OCI-LY3 (cell line): Measurements from ENCODE around the gene CBX4.

Experiments
- H2AFZ ChIP-seq: fragments of 200-600, 300-600 bp; shearing (Covaris generic); 2 replicates; pipeline ENCODE4 v1.6.0; 2014; ENCODE audit warnings: antibody characterized with exemption, low read depth, low read length
- H3K27ac ChIP-seq: fragments of 200-600, 300-600 bp; sonication (generic); 2 replicates; pipeline ENCODE4 v1.5.1; 2014; ENCODE audit warnings: mild to moderate bottlenecking, low read length, moderate library complexity, mixed read lengths
- H3K27me3 ChIP-seq: fragments of 200-600, 300-600 bp; sonication (generic); 2 replicates; pipeline ENCODE4 v1.6.1; 2014; ENCODE audit warnings: low read depth, low read length, mixed read lengths
- H3K36me3 ChIP-seq: fragments of 200-600, 300-600 bp; sonication (generic); replicated peaks from 2 replicates; pipeline ENCODE3; 2014; ENCODE audit warnings: low read depth, low read length, mixed read lengths
- H3K4me1 ChIP-seq: fragments of 300-600, 200-600 bp; sonication (generic); 2 replicates; pipeline ENCODE4 v1.6.1; 2014; ENCODE audit warnings: low read length, mixed read lengths
- H3K4me2 ChIP-seq: fragments of 200-600, 300-600 bp; sonication (generic); 2 replicates; pipeline ENCODE4 v1.6.1; 2014; ENCODE audit warnings: low read length, mixed read lengths
- H3K4me3 ChIP-seq: fragments of 300-600, 200-600 bp; sonication (generic); 2 replicates; pipeline ENCODE4 v1.5.1; 2014; ENCODE audit warnings: antibody characterized with exemption, mild to moderate bottlenecking, low read length, moderate library complexity
- H3K79me2 ChIP-seq: fragments of 300-600, 200-600 bp; shearing (Covaris generic); 2 replicates; pipeline ENCODE4 v1.6.1; 2014; ENCODE audit warnings: mild to moderate bottlenecking, low read length, mixed read lengths
- H3K9ac ChIP-seq: fragments of 300-600, 200-600 bp; shearing (Covaris generic); 2 replicates; pipeline ENCODE4 v1.6.0; 2014; ENCODE audit warnings: mild to moderate bottlenecking, low read length, moderate library complexity
- H3K9me3 ChIP-seq: fragments of 200-600, 300-600 bp; shearing (Covaris generic); 2 replicates; pipeline ENCODE4 v1.6.1; 2014; ENCODE audit warnings: low read length, mixed read lengths; ENCODE audit not compliant: insufficient read depth
- H4K20me1 ChIP-seq: fragments of 200-600, 300-600 bp; sonication (generic); 2 replicates; pipeline ENCODE4 v1.6.1; 2016; ENCODE audit warnings: low read length, mixed read lengths; ENCODE audit not compliant: insufficient read depth
- EZH2phosphoT487 ChIP-seq: fragments of 200-600 bp; shearing (Covaris generic); IDR thresholded peaks from 2 replicates; pipeline ENCODE4 v1.6.1; 2018; ENCODE audit warnings: antibody characterized with exemption, mixed run types, low read depth
- TF ChIP-seq, protein P1 (sequence below): fragments of 200-600, 300-600 bp; sonication (generic); IDR thresholded peaks from 2 replicates; pipeline ENCODE4 v1.5.1; 2014; ENCODE audit warnings: antibody characterized with exemption, low read length, low read depth

CBX4 gene

DNA sequence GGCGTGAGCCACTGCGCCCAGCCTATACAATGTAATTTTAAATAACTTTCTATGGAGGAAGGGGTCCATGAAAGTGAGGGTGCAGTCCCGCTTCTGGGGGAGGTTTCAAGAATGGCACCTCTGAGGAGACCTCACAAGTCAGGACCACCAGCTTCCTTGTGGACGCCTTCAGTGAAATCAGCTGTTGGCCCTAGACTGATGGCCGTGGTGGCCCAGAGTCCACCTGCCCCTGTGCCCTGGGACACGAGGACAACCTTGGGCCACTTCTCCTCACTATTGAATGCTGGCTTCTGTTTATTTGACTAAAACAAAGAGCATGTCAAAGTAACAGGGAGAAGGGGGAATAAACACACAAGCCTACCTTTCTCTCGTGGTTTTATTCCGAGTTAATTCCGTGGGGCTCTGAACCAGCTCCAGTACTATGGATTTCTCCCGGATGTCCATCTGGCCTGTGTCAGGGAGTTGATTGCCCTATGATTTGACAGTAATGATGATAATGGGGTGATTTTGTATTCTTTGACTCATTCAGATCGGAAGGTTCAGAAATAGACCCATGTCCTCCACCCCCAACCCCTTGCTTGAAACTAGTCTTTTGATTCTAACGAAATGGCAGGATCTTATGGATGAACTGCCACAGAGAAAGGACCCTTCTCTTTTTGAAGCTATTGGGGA lies 8.6 kb upstream of the CBX4 start:
- Histone ChIP-seq H3K4me2 (no peak overlapping the region), H3K27ac (no peak overlapping the region), H3K4me3 (no peak overlapping the region), H2AFZ (no peak overlapping the region), H3K36me3 (no peaks in the 10 kb centered on the region), H3K9me3 (no peaks in the 10 kb centered on the region), H3K4me1 (peaks cover 20% of the 10 kb centered on the region), H3K9ac (no peak overlapping the region), H3K79me2 (no peaks in the 10 kb centered on the region), H4K20me1 (no peaks in the 10 kb centered on the region), H3K27me3 (no peaks in the 10 kb centered on the region)
- no peak for TF ChIP-seq EZH2phosphoT487
- TF ChIP-seq, protein P1, sequence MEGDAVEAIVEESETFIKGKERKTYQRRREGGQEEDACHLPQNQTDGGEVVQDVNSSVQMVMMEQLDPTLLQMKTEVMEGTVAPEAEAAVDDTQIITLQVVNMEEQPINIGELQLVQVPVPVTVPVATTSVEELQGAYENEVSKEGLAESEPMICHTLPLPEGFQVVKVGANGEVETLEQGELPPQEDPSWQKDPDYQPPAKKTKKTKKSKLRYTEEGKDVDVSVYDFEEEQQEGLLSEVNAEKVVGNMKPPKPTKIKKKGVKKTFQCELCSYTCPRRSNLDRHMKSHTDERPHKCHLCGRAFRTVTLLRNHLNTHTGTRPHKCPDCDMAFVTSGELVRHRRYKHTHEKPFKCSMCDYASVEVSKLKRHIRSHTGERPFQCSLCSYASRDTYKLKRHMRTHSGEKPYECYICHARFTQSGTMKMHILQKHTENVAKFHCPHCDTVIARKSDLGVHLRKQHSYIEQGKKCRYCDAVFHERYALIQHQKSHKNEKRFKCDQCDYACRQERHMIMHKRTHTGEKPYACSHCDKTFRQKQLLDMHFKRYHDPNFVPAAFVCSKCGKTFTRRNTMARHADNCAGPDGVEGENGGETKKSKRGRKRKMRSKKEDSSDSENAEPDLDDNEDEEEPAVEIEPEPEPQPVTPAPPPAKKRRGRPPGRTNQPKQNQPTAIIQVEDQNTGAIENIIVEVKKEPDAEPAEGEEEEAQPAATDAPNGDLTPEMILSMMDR: no peak

DNA sequence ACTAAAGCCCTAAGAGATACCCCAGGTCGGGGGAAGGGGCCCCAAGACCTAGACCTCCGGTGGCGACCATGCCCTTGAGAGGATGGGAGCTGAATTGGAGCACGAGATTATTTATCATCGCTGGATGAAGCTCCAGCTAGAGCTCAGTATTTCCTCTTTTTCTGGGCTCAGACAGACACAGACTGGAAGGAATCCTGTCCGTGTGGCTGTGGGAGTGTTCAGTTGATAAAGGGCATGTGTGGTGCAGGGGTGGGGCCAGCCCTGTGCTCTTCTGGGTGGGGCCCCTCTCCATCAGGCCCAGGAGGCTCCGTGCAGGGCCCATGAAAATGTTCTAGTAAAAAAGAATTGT lies 6.3 kb upstream of the CBX4 start:
- Histone ChIP-seq H3K4me1 (peaks cover 16% of the 10 kb centered on the region), H3K36me3 (no peaks in the 10 kb centered on the region), H3K9me3 (no peaks in the 10 kb centered on the region), H3K27ac (peak overlapping the region; percentile 38; the same call in 1 of the 2 replicates), H3K9ac (peak overlapping the region; percentile 67), H3K4me3 (peak overlapping the region; percentile 73), H3K4me2 (peak overlapping the region; percentile 93), H4K20me1 (no peaks in the 10 kb centered on the region), H3K27me3 (no peaks in the 10 kb centered on the region), H2AFZ (peak overlapping the region; percentile 89), H3K79me2 (no peaks in the 10 kb centered on the region)
- TF ChIP-seq, protein P1: no peak
- TF ChIP-seq EZH2phosphoT487: no peak

- Histone ChIP-seq H3K36me3 (no peaks in the 10 kb centered on the region), H3K27ac (peak overlapping the region; percentile 38), H2AFZ (peak overlapping the region; percentile 89), H4K20me1 (no peaks in the 10 kb centered on the region), H3K9me3 (no peaks in the 10 kb centered on the region), H3K4me3 (peak overlapping the region; percentile 73), H3K4me2 (peak overlapping the region; percentile 93), H3K79me2 (no peaks in the 10 kb centered on the region), H3K4me1 (peaks cover 17% of the 10 kb centered on the region), H3K27me3 (no peaks in the 10 kb centered on the region), H3K9ac (peak overlapping the region; percentile 67)
- TF ChIP-seq, protein P1: peak; percentile 62
- TF ChIP-seq EZH2phosphoT487: no peak
These were observed 5.8 kb upstream of the CBX4 start for GRCh38 chr17:79844869-79845600.
